Duodenal mucosa (tissue), 2 donors: Measurements from ENCODE around the gene P3H2.
"Not testable (repeated sequence)": the region's sequence is repeated elsewhere in the genome, so short reads cannot be mapped to it uniquely, and the experiment has no call there.

Source experiments
- H3K27ac ChIP-seq: one replicate; pipeline ENCODE4 v1.7.0; 2013; ENCODE audit warnings: low read depth, low read length
- H3K27me3 ChIP-seq, 2 donors: one replicate each; pipeline ENCODE4 v1.7.0; 2013; ENCODE audit warnings: low read length in 2 of 2, control low read depth in 1 of 2; ENCODE audit not compliant: insufficient read depth in 2 of 2, control insufficient read depth in 1 of 2
- H3K36me3 ChIP-seq, 2 donors: one replicate each; pipeline ENCODE4 v1.7.0; 2013; ENCODE audit warnings: low read length in 2 of 2, control low read depth in 1 of 2; ENCODE audit not compliant: insufficient read depth in 2 of 2, control insufficient read depth in 1 of 2
- H3K4me1 ChIP-seq, 2 donors: one replicate each; pipeline ENCODE4 v1.7.0; 2013; ENCODE audit warnings: low read length in 2 of 2, control low read depth in 1 of 2; ENCODE audit not compliant: insufficient read depth in 2 of 2, control insufficient read depth in 1 of 2
- H3K4me3 ChIP-seq, 2 donors: one replicate each; pipeline ENCODE4 v1.7.0; 2013; ENCODE audit warnings: low read length in 2 of 2, low read depth in 1 of 2
- H3K9ac ChIP-seq, 2 donors: one replicate each; pipeline ENCODE4 v1.7.0; 2013; ENCODE audit warnings: low read length in 2 of 2, low read depth in 1 of 2
- H3K9me3 ChIP-seq, 2 donors: one replicate each; pipeline ENCODE4 v1.7.0; 2013; ENCODE audit warnings: low read length in 2 of 2, control low read depth in 1 of 2; ENCODE audit not compliant: control insufficient read depth in 1 of 2

The P3H2 gene

DNA sequence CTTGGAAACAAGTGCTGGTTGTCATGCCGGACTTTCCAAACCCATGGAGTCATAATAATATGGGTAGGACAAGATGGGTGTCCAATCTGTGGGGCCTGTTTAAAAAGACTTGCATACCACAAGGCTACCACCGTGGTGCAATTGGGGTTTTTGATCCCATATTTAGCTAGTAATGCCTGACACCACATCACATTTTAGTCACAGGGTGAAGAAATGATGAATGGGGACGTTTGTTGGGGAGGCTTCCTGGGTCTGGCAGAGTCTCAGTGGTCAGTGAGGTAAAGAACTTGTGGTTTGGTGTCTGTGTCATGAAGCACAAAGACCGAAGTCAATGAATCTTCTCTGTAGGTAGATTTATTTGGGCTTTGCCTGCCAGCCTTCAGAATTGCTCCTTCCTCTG, 31.0 kb downstream of the P3H2 start:
- Histone ChIP-seq H3K9me3 (no peaks in the 10 kb centered on the region), H3K9ac (no peak overlapping the region), H3K36me3 (no peaks in the 10 kb centered on the region), H3K4me1 (no peaks in the 10 kb centered on the region), H3K4me3 (no peak overlapping the region), H3K27me3 (no peaks in the 10 kb centered on the region), H3K27ac (no peak overlapping the region)

DNA sequence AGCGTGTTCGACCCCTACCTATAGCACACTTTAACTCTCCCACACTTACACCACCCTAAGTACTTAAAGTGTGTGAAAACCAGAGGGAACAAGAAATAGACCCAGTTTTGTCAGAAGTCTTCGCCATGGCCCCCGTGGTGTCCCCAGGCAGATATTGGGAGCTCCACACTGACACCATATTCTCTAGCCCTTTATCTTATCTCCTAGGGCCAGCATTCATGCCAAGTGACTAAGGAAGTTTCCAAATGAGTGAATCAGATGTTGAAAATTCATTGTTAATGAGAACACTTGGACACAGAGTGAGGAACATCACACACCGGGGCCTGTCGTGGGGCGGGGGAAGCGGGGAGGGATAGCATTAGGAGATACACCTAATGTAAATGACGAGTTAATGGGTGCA, 31.8 kb downstream of the P3H2 start:
- no peak overlapping the region for H3K9ac ChIP-seq
- H3K27me3 ChIP-seq, result no peaks in the 10 kb centered on the region
- H3K4me3 ChIP-seq, result no peak overlapping the region
- H3K27ac ChIP-seq, result no peak overlapping the region
- H3K9me3 ChIP-seq, result no peaks in the 10 kb centered on the region
- no peaks in the 10 kb centered on the region for H3K36me3 ChIP-seq
- no peaks in the 10 kb centered on the region for H3K4me1 ChIP-seq

DNA sequence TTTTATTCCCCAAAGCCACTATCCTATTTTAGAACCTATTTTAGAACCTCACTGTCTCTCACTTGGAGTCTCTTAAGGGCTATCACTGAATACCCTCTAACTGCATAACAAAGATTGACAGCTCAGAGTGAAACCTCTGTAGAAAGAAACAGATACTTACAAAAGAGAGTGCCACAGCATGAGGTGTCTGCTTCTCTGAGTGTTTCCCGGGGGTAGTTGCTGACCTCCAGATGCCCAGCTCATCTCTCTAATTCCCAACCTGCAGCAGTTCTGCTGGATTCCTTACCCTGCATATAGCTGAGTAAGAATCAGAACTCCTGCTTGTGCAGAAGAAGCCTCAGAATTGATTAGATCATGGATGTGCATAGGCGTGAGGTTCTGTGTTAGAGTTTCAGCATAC, 34.5 kb downstream of the P3H2 start:
- Histone ChIP-seq H3K4me1 (no peaks in the 10 kb centered on the region), H3K27ac (no peak overlapping the region), H3K4me3 (no peak overlapping the region), H3K27me3 (no peaks in the 10 kb centered on the region), H3K9me3 (no peaks in the 10 kb centered on the region), H3K36me3 (no peaks in the 10 kb centered on the region), H3K9ac (no peak overlapping the region)

DNA sequence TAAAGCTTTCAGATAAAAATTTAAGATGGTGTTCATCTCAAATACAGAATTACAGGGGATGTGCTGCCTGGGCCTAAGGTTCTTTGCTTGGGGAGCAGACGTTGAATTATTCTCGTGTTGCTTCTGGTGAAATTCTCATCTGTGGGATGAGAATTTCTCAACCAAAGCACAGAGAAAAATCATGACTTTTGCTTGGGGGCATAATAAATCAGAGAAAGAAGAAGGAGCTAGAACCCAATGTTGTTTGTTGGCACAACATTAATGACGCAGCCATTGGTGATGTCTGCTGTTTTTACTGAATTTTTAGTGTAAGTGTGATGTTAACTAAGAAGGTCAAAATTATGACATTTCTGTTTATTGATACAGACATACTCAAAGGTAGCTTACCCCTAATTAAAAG, 35.7 kb downstream of the P3H2 start:
- Histone ChIP-seq H3K4me3 (no peak overlapping the region), H3K4me1 (no peaks in the 10 kb centered on the region), H3K36me3 (no peaks in the 10 kb centered on the region), H3K27ac (no peak overlapping the region), H3K9ac (no peak overlapping the region), H3K9me3 (no peaks in the 10 kb centered on the region), H3K27me3 (no peaks in the 10 kb centered on the region)

DNA sequence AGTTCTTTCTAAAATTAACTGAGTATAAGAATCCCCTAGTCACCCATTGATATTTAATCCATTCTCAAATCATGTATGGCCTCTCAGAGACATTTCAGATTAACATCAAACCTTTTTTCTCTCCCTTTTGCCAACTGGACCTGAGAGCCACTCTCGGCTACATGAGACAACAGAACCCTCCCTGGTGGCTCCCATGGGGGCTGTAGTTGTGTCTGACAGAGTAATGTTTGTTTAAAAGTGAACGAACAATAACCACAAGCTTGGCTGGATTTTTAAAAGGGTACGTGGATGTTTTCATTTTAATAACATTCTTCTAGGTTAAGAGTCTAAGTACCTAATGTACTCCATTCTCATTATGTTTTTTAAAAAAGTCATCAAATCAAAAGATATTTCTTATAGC, 37.1 kb downstream of the P3H2 start:
- no peak overlapping the region for H3K4me3 ChIP-seq
- no peak overlapping the region for H3K27ac ChIP-seq
- no peaks in the 10 kb centered on the region for H3K4me1 ChIP-seq
- no peaks in the 10 kb centered on the region for H3K9me3 ChIP-seq
- H3K9ac ChIP-seq, result no peak overlapping the region
- H3K27me3 ChIP-seq, result no peaks in the 10 kb centered on the region
- H3K36me3 ChIP-seq, result no peaks in the 10 kb centered on the region

DNA sequence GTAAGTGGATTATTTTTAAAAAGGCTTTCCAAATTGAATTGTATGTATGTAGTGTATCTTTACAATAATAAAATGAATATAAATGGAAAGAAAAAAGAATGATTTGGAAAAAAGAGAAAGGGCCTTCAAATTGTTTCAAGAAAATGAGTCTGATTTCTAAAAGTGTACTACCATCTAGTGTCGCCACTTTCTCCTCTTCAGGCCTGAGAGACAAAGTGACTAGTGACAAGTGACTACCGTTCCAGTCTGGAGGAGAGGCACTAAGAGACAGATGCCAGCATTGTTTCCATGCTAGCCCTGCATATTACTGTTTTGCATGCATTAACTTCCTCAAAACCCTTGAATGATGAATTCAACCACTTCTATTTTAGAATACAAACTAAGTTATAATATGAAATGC, 39.3 kb downstream of the P3H2 start:
- Histone ChIP-seq H3K36me3 (no peaks in the 10 kb centered on the region), H3K27ac (no peak overlapping the region), H3K27me3 (no peaks in the 10 kb centered on the region), H3K4me3 (no peak overlapping the region), H3K4me1 (no peaks in the 10 kb centered on the region), H3K9me3 (no peaks in the 10 kb centered on the region), H3K9ac (no peak overlapping the region)

DNA sequence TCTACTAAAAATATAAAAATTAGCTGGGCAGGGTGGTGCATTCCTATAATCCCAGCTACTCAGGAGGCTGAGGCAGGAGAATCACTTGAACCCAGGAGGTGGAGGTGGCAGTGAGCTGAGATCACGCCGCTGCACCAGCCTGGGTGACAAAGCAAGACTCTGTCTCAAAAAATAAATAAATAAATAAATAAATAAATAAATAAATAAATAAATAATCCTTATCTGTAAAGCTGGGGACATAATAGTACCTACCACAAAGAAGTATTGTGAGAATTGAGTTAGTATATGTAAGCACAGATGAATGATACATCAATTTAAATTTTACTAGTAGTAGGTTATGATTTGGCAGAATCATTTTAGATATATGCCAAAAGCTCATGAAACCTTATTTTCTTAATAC, 41.5 kb downstream of the P3H2 start:
- H3K27ac ChIP-seq, H3K9me3 ChIP-seq, H3K36me3 ChIP-seq, H3K4me3 ChIP-seq, H3K9ac ChIP-seq, H3K4me1 ChIP-seq, H3K27me3 ChIP-seq: not testable (repeated sequence)

DNA sequence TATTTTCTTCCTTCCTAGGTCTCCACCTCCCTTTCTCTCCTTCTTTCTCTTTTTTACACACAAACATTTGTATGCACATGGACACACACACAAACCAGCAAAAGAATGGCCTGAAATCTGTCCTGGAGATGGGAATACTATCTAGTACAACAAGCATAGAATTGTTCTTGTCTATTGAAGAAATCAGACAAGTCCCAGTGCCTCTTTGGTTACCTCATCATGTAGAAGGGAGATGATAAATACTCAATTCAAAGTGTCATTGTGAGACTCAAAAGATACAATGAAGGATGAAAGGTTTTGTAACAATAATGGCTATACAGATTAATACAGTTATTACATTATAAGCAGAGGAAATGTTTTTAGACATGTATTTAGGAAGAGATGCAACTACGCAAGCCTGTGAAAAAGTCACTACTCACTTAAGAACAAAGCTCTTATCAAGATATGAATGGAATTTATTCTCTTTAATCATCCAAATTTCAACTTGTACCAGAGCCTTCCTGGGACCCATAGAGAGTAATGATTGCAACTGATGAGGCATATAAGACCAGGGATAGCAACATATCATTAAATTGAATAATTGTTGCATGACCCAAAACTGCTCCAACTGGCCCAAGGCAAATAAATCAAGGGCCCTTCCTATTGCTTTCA, 43.2 kb downstream of the P3H2 start:
- Histone ChIP-seq H3K9me3 (no peaks in the 10 kb centered on the region), H3K4me3 (no peak overlapping the region), H3K9ac (no peak overlapping the region), H3K27me3 (no peaks in the 10 kb centered on the region), H3K27ac (no peak overlapping the region), H3K4me1 (no peaks in the 10 kb centered on the region), H3K36me3 (no peaks in the 10 kb centered on the region)

DNA sequence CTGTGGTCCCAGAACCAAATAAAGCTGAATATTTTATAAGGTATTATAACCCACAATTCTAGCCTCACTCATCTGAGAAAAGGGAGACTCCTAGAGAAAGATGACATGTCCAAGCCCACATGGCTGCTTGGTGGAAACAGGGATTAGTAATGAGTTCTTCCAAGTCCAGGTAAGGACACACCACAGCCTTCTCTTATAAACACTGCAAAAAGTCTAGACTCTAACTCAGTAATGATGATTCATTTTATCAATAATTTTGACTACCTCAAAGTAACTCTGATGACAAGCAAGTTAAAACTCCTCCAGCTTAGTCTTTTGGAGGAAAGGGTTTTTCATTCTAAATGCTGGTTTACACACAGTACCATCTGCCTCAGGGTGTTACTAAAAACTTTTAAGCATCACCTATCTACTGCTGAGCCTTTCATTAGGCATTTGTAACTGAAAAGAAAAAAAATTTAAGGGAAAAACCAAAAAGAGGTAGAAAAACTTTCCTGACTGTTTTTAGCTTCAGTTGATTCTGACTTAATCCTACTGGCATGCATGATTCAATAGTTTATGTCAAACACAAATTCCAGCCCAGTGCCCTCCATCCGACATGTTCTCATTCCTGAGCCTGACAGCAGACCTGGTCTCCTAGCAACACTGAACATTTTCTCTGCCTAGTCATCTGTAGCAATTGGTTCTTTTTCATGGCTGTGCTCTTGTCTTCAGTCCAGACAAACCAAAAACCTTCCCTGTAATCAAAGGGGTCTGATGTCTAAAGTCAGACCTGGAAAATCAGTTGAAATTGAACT, 43.9 kb downstream of the P3H2 start:
- H3K9me3 ChIP-seq, result no peaks in the 10 kb centered on the region

DNA sequence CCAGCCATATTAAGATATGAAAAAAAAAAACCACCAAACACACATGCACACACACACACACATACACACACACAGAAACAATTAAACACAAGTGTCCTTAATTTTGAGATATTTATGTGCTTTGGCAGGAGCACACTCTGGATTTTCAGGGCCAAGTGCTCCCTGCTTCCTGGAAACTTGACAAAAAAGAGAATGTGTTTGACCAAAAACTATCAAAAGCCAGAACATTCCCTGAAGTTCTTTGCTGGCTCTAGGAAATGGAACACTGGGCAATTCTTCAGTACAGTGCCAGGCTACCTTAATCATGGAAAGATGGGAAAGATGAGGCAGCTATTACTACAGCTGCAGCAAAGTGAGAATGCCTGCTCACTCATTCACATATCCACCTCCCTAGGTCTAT, 44.6 kb downstream of the P3H2 start:
- H3K27ac ChIP-seq, result no peak overlapping the region
- H3K9me3 ChIP-seq, result no peaks in the 10 kb centered on the region
- no peaks in the 10 kb centered on the region for H3K36me3 ChIP-seq
- no peak overlapping the region for H3K9ac ChIP-seq
- H3K4me1 ChIP-seq, result no peaks in the 10 kb centered on the region
- no peak overlapping the region for H3K4me3 ChIP-seq
- H3K27me3 ChIP-seq, result no peaks in the 10 kb centered on the region

More for the DNA sequence above, 43.9 kb downstream of the P3H2 start:
- no peak overlapping the region for H3K9ac ChIP-seq
- H3K36me3 ChIP-seq, result no peaks in the 10 kb centered on the region
- no peak overlapping the region for H3K27ac ChIP-seq
- no peaks in the 10 kb centered on the region for H3K27me3 ChIP-seq
- H3K4me3 ChIP-seq, result no peak overlapping the region
- H3K4me1 ChIP-seq, result no peaks in the 10 kb centered on the region
